HG03097 (cell line): ENCODE data around the gene LIME1.

Experiments
- ATAC-seq: cut with Tn5 transposase; IDR thresholded peaks from one replicate; pipeline ENCODE4 v1.9.1; 2021; ENCODE audit not compliant: unreplicated experiment, low FRiP score

Gene LIME1

DNA sequence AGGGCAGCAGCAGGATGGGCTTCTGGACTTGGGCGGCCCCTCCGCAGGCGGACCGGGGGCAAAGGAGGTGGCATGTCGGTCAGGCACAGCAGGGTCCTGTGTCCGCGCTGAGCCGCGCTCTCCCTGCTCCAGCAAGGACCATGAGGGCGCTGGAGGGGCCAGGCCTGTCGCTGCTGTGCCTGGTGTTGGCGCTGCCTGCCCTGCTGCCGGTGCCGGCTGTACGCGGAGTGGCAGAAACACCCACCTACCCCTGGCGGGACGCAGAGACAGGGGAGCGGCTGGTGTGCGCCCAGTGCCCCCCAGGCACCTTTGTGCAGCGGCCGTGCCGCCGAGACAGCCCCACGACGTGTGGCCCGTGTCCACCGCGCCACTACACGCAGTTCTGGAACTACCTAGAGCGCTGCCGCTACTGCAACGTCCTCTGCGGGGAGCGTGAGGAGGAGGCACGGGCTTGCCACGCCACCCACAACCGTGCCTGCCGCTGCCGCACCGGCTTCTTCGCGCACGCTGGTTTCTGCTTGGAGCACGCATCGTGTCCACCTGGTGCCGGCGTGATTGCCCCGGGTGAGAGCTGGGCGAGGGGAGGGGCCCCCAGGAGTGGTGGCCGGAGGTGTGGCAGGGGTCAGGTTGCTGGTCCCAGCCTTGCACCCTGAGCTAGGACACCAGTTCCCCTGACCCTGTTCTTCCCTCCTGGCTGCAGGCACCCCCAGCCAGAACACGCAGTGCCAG is 39.7 kb upstream of the LIME1 start, which contains the start of gene TNFRSF6B:
TNFRSF6B (plus strand) TSS at position 25 of the 729 bp plus-strand sequence; CDS start at position 141, 116 bp downstream.
- ATAC-seq, result no peak

DNA sequence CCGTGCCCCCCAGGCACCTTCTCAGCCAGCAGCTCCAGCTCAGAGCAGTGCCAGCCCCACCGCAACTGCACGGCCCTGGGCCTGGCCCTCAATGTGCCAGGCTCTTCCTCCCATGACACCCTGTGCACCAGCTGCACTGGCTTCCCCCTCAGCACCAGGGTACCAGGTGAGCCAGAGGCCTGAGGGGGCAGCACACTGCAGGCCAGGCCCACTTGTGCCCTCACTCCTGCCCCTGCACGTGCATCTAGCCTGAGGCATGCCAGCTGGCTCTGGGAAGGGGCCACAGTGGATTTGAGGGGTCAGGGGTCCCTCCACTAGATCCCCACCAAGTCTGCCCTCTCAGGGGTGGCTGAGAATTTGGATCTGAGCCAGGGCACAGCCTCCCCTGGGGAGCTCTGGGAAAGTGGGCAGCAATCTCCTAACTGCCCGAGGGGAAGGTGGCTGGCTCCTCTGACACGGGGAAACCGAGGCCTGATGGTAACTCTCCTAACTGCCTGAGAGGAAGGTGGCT is 39.1 kb upstream of the LIME1 start:
- ATAC-seq, result no peak

DNA sequence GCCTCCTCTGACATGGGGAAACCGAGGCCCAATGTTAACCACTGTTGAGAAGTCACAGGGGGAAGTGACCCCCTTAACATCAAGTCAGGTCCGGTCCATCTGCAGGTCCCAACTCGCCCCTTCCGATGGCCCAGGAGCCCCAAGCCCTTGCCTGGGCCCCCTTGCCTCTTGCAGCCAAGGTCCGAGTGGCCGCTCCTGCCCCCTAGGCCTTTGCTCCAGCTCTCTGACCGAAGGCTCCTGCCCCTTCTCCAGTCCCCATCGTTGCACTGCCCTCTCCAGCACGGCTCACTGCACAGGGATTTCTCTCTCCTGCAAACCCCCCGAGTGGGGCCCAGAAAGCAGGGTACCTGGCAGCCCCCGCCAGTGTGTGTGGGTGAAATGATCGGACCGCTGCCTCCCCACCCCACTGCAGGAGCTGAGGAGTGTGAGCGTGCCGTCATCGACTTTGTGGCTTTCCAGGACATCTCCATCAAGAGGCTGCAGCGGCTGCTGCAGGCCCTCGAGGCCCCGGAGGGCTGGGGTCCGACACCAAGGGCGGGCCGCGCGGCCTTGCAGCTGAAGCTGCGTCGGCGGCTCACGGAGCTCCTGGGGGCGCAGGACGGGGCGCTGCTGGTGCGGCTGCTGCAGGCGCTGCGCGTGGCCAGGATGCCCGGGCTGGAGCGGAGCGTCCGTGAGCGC is 38.5 kb upstream of the LIME1 start:
- no peak for ATAC-seq

DNA sequence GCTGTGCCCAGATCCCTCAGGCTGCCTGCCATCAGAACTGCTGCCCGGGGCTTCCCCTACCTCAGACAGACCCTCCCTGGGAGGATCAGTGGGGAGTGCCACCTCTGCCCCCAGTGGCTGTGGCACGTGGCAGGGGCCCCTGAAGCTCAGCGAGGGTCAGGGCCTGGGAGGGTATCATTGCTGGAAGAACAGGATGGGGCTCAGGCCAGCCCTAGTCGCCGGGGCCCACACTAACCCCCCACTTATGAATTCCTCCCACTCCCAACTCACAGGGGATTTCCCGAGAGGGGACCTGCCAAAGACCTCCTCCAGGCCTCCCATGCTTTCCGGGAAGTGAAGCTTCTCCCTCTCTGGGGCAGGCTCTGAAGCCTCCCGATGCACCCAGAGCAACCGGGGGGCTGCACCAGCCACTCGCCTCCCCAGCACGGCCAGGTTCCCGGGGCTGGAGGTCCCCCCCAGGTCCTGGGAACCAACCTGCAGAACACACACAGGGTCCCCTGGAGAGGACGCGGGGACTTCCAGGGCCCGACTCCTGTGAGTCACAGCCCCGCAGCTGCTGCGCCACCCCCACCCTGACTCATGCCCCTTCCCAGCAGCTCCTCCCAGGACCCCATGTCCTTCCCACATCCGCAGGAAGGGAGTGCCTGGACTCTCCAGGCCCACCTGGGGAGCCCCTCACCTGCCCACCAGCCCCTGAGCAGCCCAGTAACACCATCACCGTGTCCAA is 37.6 kb upstream of the LIME1 start:
- no peak for ATAC-seq

DNA sequence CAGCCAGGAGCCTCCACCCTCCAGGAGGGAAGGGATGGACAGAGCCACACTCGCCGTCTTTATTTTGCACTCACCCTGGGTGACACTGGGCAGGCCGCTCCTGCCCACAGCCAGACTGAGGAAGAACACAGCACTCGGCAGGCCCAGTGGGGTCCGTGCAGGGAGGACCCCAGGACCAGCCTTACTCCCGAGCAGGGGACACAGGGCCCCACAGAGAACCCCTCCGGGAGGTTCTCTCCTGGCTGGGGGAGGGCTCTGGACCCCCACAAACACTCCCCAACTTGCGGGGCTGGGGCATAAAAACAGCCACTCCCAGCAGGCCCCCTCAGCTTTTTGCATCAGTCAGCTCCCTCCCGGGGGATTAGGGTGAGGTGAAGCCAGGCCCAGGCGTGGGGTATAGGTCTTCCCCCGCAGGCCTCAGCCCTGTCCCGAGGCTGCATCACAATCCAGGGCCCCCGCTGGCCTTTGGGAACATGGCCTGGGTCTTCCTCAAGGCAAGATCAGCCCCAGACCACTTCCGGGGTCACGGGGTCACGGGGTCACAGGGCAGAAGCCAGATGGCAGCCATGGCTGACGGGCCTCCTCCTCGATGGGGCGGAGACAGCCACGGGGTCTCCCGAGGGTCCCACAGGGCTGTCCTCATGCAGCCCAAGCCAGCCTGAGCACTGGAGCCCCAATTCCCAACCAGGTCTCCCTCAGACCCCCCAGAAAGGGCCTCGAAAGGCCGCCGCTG is 36.8 kb upstream of the LIME1 start:
- no peak for ATAC-seq

DNA sequence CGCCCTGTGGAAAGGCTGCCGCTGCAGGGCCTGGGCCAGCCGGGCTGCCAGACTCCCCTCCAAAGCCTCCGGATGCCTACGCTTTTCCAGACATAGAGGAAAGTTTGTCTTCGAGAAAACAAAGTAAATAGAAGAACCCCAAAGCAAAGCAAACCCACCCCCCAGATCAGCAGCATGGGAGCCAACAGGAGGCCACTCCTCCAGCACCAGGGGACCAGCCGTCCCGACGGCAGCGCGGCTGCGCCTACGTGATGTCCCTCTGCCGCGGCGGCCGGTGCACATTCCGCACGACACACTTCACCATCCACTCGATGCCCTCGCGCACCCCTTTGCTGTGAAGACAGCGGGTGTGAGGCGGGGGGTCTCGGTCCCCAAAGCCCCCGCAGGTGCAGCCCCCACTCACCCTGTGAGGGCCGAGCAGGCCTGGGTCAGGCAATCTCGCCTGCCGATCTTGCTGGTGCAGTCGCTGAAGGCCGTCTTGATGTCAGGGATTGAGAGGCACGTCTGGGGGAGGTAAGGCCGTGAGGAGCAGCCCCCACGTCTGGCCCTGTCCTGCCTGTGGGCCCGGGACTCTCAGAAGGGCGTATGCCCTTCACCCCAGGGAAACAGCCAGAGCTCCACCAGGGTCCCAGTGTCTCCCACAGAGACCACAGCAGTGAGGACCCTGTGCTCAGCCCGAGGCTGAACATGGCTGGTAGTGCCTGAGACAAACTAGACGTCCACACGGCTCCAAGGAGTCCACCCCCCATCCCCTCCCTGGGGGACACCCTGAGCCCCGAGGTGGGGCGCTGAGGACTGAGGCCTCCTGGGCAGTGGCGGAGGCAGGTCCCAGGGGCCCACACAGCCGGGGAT is 36.0 kb upstream of the LIME1 start:
- ATAC-seq, result no peak

DNA sequence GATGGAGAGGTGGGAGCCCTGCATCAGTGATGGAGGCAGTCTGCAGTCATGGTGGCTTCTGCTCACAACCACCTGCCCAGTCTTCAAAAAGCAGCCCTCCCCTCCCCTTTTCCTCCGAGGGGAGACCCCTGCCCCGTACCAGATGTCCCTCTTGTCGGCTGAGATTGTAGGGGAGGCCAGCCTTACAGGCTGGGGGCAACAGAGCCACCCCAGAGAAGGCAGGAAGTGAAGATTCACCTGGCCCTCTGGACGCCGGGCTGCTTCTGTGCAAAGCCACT is 35.5 kb upstream of the LIME1 start:
- no peak for ATAC-seq

DNA sequence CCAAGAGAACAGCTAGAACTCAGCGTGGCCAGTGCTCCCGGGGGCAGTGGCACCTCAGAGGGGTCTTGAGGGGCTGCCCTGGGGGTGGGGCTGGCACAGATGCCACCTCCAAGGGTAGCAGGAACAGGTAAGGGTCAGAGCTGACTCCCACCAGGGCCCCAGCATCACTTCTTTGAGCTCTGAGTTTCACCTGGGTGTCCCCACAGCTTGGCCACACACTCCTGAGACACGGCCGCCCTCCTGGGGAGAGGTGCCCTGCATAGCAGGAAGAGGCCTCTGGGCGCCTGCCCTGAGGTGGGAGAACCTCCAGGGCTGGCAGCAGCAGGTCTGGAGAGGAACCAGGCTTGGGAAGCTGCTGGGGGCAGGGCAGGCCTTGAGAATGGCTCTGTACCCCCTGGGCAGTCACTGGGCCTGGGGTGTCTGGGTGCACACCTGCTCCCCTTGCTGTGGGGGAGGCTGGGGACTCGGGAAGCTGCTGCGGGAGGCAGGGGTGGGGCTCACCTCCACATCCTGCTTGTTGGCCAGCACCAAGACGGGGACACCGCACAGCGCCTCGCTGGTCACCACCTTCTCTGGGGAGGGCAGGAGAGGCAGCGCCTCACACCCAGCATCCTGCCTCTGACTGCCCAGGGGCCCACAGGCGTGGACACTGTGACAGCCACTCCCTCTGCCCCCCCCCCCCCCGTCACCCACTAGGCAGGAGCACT is 35.0 kb upstream of the LIME1 start:
- no peak for ATAC-seq

DNA sequence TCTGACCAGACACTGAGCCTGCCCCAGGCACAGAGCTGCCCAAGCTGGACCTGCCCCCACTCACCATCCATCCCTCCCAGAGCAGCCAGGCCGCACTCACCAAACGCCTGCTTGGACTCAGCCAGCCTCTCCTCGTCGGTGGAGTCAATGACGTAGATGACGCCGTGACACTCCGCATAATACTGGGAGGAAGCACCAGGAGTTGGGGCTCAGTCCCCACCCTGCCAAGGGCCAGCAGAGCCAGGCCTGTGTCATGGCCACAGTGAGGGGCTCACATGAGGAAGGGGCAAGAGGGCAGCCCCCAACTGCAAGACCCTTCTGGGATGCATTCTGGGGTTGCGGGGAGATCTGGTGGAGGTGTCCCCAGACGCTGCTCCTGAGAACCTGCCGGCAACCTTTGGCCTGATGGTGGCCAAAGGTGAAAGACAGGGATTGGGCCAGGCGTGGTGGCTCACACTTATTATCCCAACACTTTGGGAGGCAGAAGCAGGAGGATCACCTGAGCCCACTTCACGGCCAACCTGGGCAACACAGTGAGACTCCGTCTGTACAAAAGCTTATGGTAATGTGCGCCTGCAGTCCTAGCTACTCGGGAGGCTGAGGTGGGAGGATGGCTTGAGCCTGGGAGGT is 34.3 kb upstream of the LIME1 start:
- no peak for ATAC-seq

DNA sequence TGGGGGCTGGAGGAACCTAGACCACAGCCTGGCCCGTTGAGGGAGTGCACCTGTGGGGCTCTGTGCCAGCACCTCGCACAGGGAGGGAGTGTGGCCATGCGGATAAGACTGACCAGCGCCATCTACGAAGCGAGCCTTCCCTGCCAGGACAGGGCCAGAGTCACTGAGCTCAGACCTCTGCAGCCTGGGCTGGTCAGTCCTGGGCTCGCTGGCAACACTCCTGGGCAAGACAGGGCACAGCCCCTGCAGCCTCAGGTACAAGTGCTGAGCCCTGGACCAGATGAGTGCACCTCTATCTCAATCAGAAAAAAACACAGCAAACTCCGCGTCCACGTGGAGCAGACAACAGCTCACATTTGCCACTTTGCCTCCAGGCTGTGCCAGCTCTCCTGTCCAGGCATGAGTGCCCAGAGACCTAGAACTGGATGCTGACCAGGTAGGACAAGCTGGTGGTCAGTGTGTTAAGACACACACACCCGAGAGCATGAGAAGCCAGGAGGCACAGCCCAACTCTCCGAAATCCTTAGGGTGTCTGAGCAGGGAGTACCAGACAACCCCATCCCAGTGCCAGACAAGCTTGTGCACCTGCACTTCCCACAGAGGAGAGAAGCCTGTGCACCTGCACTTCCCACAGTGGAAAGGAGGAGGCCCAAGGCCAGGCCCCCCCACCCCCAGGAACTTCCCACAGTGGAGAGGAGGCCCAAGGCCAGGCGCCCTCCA is 33.6 kb upstream of the LIME1 start:
- ATAC-seq, result no peak

DNA sequence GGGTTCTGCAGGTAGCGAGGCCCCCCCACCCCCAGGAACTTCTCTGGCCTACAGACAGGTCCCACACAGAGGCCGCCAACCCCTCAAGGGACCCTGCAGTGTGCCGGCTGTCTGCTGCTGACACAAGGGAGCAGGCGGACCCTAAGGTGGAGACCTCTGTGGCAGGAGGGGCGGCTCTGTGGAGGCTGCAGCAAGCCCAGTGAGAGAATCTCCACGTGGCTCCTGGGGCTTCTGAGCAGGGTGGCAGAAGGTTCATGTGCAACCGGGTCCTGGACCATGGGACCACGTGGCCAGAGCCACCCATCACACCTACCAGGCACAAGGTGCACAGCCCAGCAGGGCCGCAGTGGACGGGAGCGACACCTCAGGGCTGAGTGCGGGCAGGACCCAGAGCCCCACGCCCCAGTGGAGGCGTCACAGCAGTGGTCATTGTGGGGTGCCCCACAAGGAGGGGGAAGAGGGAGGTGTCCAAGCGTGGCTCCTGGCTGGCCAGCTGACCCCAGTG is 32.9 kb upstream of the LIME1 start:
- ATAC-seq, result no peak

DNA sequence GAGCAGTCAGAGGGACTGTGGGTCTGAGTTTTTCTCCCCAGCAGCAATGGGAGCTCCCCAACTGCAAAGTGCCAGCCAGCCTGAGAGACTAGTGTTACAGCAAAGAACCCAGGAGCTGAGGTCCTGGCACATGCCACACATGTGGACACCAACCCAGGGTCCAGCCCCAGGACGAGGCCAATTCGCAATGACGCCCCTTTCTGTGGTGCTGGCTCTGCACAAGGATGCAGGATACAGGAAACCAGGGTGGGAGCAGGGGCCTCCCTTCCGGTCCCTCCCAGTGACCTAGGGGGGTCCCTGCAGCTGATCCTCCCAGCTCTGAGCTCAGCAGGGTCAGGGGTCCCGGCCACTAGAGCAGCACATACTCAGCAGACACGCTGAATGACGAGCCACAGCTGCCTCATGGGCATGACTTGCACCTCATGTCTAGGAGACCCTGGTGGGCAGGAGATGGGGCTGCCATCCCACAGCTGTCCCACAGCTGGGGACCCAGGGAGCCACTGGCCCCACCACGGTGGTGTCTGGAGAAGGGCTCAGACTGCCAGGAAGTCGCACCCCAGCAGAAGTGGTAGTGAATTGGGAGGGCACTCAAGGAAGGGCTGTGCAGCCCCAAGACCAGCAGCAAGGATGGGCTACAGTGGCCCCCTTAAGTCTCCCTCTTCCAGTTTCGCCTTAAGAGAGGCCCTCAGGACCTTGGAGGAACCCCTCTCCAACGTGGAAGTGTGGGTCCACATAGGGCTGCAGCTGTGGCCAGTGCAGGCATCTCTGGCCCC is 32.3 kb upstream of the LIME1 start:
- no peak for ATAC-seq

DNA sequence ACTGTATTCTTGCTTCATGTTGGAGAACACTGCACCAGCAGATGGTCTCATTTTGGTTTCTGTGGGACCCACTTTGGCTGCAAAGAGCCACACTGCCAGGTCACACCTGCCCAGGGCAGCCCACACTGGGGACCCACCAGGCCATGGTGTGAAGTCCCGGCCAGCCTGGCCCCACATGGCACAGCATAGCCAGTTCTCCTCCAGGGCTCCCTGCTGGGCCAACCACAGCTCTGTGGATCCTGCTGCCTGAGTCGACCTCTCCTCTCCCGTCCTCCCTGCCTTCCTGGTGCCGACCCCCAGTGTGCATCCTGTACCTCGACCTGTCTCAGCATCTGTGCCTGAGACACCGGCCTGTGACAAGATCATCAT is 31.7 kb upstream of the LIME1 start:
- no peak for ATAC-seq

DNA sequence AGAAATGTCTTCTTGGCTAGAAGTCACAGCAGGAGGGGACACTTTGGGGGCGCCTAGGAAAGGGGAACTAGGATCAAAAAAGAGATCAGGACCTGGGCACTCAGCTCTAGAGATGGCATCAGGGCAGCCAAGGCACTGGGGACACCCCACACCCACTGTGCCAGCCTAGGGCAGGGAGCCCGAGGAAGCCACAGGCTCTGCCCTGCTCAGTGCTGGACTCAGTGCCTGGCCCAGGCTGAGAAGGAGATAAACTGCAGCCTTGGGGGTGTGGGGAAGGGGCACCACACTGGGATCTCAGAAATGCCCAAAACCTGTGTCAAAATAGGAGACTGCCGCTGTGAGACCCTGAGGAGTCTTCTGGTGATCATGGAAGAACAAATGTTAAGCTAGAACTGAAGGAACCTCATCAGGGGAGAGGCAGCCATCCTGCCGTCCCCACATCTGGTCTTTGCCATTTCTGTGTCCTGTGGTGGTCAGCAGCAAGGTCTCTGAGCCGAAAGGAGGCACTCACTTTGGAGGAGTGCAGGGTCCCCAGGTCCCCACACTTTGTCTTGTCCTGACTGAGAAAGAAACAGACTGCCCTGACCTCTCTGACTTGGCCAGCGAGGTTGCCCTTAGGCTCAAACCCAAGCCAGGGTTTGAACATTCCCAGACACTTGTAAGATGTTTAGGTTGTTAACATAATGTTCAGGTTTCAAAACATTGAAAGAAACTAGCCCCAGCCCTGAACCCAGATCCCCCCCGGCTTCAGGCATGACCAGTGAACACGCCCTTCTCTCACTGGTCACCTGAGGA is 31.0 kb upstream of the LIME1 start:
- no peak for ATAC-seq

DNA sequence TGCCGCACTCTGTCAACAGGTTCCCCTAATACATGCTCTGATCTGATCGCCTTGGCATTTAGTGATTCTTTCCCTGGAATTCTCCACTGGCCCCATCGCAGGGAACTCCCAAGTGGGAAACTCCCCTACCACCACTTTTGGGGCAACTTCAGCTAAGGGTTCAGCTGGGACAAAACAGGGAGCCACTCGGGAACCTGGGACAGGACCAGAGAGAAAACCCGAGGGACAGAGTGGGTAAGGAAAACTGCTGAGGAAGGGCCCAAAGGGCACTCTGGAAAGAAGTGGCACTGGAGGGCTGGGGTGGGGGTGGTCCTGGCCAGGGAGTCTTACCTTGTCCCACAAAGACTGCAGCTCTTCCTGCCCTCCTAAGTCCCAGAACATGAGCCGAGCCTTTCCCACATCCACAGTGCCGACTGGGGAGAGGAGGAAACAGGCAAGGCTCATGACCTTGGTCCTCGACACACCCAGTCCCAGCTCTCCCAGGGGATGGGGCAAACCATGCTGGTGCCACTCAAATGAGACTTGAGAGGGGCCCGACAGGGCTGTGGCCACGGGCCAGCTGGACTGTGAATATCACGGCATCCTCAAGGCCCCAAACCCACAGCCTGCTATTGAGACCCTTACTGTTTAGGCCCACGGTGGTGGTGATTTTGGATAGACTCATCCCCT is 30.3 kb upstream of the LIME1 start:
- no peak for ATAC-seq

DNA sequence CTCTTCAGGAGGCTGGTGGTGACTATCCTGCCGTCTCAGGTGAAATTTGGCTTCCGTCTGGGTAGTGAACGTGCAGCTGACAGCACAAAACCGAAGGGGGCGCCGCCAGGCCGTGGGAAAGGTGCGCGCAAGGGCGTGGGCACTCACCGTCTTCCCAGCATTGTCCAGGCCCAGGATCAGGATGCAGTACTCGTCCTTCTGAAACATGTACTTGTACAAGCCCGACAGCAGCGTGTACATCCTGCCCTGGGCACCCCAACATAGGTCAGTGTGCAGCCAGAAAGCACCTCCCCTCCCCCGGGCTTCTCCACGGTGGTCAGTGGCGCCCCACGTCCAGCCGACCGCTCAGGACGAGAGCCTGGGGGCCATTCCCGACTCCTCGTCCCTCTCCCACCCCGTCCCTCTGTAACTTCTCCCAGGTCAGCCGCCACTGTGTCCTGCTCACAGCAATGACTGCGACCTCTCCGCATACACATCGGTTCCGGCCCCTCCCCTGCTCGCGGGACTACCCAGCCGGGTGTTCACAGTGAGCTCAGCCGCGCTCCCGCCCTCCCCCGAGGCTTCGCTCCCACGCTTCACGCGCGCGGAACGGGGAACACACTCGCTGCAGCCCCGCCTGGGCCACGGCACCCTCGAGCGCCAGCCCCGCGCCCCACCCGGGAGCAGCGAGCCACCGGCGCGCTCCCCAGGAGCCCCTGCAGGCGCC is 29.5 kb upstream of the LIME1 start:
- peak; percentile 23 for ATAC-seq
